Panc1 (cell line): ENCODE results near the gene DIABLO. TPM values are rescaled to one million over a fixed set of nuclear protein-coding genes. Genes with fewer than 3 reads are reported as not detected.

Source experiments
- ATAC-seq: fragments of 200-7000 bp; cut with Tn5 transposase; 2 replicates; pipeline ENCODE4 v1.9.1; 2020; ENCODE audit warnings: mild to moderate bottlenecking, moderate library complexity
- BruUV-seq: library from RNA; stranded (reverse); fragments of 400-500 nt; replicated peaks from 2 replicates; lab custom pipeline; 2021; lab: Mats Ljungman, UMichigan
- CTCF ChIA-PET: fragments of 300-600 bp; sonication (Branson Sonifier 250); formaldehyde crosslinking; loops from one replicate; lab custom pipeline; 2022; ENCODE audit warnings: antibody characterized with exemption; lab: Charles Lee
- POLR2A ChIA-PET: fragments of 300-600 bp; sonication (Branson Sonifier 250); formaldehyde crosslinking; loops from one replicate; lab custom pipeline; 2022; ENCODE audit warnings: antibody characterized with exemption; lab: Charles Lee
- DNase-seq: peaks from one replicate; pipeline ENCODE4 v3.0.0-alpha.2; 2010; ENCODE audit warnings: low read depth, low spot score
- H3K27ac ChIP-seq: 2 replicates; pipeline ENCODE4 v1.5.1; 2011; ENCODE audit warnings: mild to moderate bottlenecking, low read length, inconsistent platforms
- H3K27me3 ChIP-seq: fragments of 200-500 bp; sonication (Bioruptor generic); 2 replicates; pipeline ENCODE4 v1.6.0; 2014; ENCODE audit warnings: low read length, inconsistent platforms; ENCODE audit not compliant: control insufficient read depth, insufficient read depth
- H3K36me3 ChIP-seq: fragments of 200-500 bp; sonication (Bioruptor generic); 2 replicates; pipeline ENCODE4 v1.5.1; 2014; ENCODE audit warnings: inconsistent platforms, mild to moderate bottlenecking, low read length, moderate library complexity; ENCODE audit not compliant: control insufficient read depth, insufficient read depth
- H3K4me1 ChIP-seq: 2 replicates; pipeline ENCODE4 v1.5.1; 2011; ENCODE audit warnings: inconsistent platforms, mild to moderate bottlenecking, low read length, moderate library complexity; ENCODE audit not compliant: control insufficient read depth, insufficient read depth
- H3K4me3 ChIP-seq, 2 experiments: 2 replicates each; pipeline ENCODE4 v1.5.1; 2011 to 2012; ENCODE audit warnings: low read depth in 2 of 2, low read length in 2 of 2, mild to moderate bottlenecking in 2 of 2, inconsistent platforms in 1 of 2, moderate library complexity in 1 of 2
- H3K9me3 ChIP-seq: fragments of 200-500 bp; sonication (Bioruptor generic); 2 replicates; pipeline ENCODE4 v1.5.1; 2014; ENCODE audit warnings: low read depth, mild to moderate bottlenecking, inconsistent platforms, low read length, moderate library complexity; ENCODE audit not compliant: control insufficient read depth, insufficient read depth
- CTCF ChIP-seq: fragments of 450-650 bp; IDR thresholded peaks from 2 replicates; pipeline ENCODE4 v1.5.1; 2017; ENCODE audit warnings: mild to moderate bottlenecking
- POLR2AphosphoS5 ChIP-seq: IDR thresholded peaks from 2 replicates; pipeline ENCODE4 v1.6.1; 2012; ENCODE audit warnings: mild to moderate bottlenecking, low read depth, low read length, moderate library complexity
- REST ChIP-seq, 2 experiments: IDR thresholded peaks; 2 replicates each; pipeline ENCODE4 v1.6.1; 2011 to 2012; ENCODE audit warnings: low read depth in 2 of 2, control low read depth in 1 of 2, low read length in 1 of 2, mild to moderate bottlenecking in 1 of 2, moderate library complexity in 1 of 2; ENCODE audit not compliant: insufficient read depth in 1 of 2
- SIN3A ChIP-seq: IDR thresholded peaks from 2 replicates; pipeline ENCODE4 v1.6.1; 2012; ENCODE audit warnings: low read depth, mild to moderate bottlenecking, low read length, moderate library complexity, borderline replicate concordance; ENCODE audit not compliant: insufficient read depth
- TCF7L2 ChIP-seq: IDR thresholded peaks from 2 replicates; pipeline ENCODE4 v1.6.1; 2011; ENCODE audit warnings: mild to moderate bottlenecking, low read depth, low read length, inconsistent platforms
- in situ Hi-C: cut with HindIII; loops from 2 replicates; pipeline ENCODE4 v1.10.0; 2016; ENCODE audit warnings: low sequenced_read_pairs, low pct_unique_long_range_greater_than_20kb
- intact Hi-C: fragments of 100-400 bp; cut with micrococcal nuclease; formaldehyde crosslinking; loops from one replicate; pipeline ENCODE4 v1.10.0; 2022; ENCODE audit not compliant: unreplicated experiment
- total RNA-seq: library from RNA; stranded (reverse); gene quantifications from one replicate; pipeline ENCODE4 v1.2.1, GENCODE V29; 2021; ENCODE audit not compliant: unreplicated experiment

Gene DIABLO
- total RNA-seq, 1 experiment from 2014 or later = 71.5 TPM

GRCh38 chr12:122206976-122207375, 18.9 kb downstream of the DIABLO start:
- in situ Hi-C loops (no loop called here), intact Hi-C loops (no loop called here)
- POLR2A ChIA-PET = no interaction called here
- Histone ChIP-seq H3K36me3 (peaks cover 13% of the 10 kb centered on the region), H3K9me3 (no peaks in the 10 kb centered on the region), H3K4me3 (no peak overlapping the region), H3K27ac (no peak overlapping the region), H3K4me1 (peaks cover 16% of the 10 kb centered on the region), H3K27me3 (no peaks in the 10 kb centered on the region)
- no TSS peak for BruUV-seq
- no peak for TF ChIP-seq CTCF
- TF ChIP-seq POLR2AphosphoS5 = no peak
- no peak for TF ChIP-seq TCF7L2
- no peak for TF ChIP-seq SIN3A
- no peak for TF ChIP-seq REST (IDR thresholded peaks at IDR 0.05; ENCODE audit: insufficient read depth in 1 of 2, low read depth in 2 of 2, low read length in 1 of 2)
- DNase-seq = no peak
- CTCF ChIA-PET = no interaction called here
- no peak for ATAC-seq

- H3K27me3 ChIP-seq = no peaks in the 10 kb centered on the region
- intact Hi-C loops (no loop called here), in situ Hi-C loops (no loop called here)
- no peak overlapping the region for H3K27ac ChIP-seq
- H3K4me3 ChIP-seq = no peak overlapping the region
- DNase-seq = no peak
- H3K9me3 ChIP-seq = no peaks in the 10 kb centered on the region
- peak; percentile 7; the same call in 1 of the 2 replicates for ATAC-seq
- peaks cover 16% of the 10 kb centered on the region for H3K4me1 ChIP-seq
- CTCF ChIA-PET = interaction anchor here (0.6 kb wide), 1 partner anchor 62 kb away, joined by 5 read pairs; no protein-coding TSS in a partner anchor
- TF ChIP-seq SIN3A = 0 out of 2 replicates have a peak, but pooled peaks have one; percentile 45
- no peak for TF ChIP-seq CTCF
- no peak for TF ChIP-seq REST (IDR thresholded peaks at IDR 0.05; ENCODE audit: insufficient read depth in 1 of 2, low read depth in 2 of 2, low read length in 1 of 2)
- TF ChIP-seq POLR2AphosphoS5 = peak; percentile 69; the same call in 1 of the 2 replicates
- TF ChIP-seq TCF7L2 = no peak
- no TSS peak for BruUV-seq
- H3K36me3 ChIP-seq = peaks cover 9% of the 10 kb centered on the region
- POLR2A ChIA-PET = no interaction called here
These were observed 19.6 kb downstream of the DIABLO start for GRCh38 chr12:122206111-122206881.
